ENCODE data around the gene LIN54.

- TF ChIP-seq CTCF (IDR thresholded peaks at IDR 0.05; ENCODE audit: low read length) (no peak), EZH2 (optimal IDR thresholded peaks at IDR 0.05; ENCODE audit: low read depth, low read length) (no peak)
Observed at GRCh38 chr4:83013902-83014301, 3.3 kb upstream of the LIN54 start.
